Measurements from ENCODE around the gene TRAF1.

DNA sequence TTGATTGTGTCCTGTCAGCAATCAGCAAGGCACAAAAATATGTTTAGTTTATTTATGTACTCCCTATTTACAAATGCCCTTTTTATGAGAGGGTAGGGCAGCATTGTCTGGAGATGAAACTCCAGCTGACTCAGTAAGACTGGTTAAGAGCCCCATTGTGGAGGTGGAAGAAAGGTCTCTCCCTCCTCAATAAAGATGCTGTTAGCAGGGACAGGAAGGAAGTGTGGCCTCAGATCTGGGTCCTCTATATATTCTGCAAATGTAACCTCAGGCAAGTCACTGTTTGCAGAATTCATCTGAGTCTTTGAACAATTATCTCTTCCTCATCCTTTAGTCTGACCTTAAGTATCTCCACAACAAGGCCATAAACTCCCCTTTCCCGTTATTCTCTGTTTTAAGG, 48.3 kb upstream of the TRAF1 start:
- TF ChIP-seq, protein P1, sequence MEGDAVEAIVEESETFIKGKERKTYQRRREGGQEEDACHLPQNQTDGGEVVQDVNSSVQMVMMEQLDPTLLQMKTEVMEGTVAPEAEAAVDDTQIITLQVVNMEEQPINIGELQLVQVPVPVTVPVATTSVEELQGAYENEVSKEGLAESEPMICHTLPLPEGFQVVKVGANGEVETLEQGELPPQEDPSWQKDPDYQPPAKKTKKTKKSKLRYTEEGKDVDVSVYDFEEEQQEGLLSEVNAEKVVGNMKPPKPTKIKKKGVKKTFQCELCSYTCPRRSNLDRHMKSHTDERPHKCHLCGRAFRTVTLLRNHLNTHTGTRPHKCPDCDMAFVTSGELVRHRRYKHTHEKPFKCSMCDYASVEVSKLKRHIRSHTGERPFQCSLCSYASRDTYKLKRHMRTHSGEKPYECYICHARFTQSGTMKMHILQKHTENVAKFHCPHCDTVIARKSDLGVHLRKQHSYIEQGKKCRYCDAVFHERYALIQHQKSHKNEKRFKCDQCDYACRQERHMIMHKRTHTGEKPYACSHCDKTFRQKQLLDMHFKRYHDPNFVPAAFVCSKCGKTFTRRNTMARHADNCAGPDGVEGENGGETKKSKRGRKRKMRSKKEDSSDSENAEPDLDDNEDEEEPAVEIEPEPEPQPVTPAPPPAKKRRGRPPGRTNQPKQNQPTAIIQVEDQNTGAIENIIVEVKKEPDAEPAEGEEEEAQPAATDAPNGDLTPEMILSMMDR (IDR thresholded peaks at IDR 0.05; ENCODE audit: low read depth, low read length), result no peak
- no peak for TF ChIP-seq MYC (IDR thresholded peaks at IDR 0.05; ENCODE audit: low read depth, low read length)

Data from NB4 (cell line).